Panc1 (cell line): ENCODE results near the gene DENND1B. TPM values are rescaled to one million over a fixed set of nuclear protein-coding genes. Genes with fewer than 3 reads are reported as not detected.

Source experiments
- ATAC-seq: fragments of 200-7000 bp; cut with Tn5 transposase; 2 replicates; pipeline ENCODE4 v1.9.1; 2020; ENCODE audit warnings: mild to moderate bottlenecking, moderate library complexity
- BruUV-seq: library from RNA; stranded (reverse); fragments of 400-500 nt; replicated peaks from 2 replicates; lab custom pipeline; 2021; lab: Mats Ljungman, UMichigan
- CTCF ChIA-PET: fragments of 300-600 bp; sonication (Branson Sonifier 250); formaldehyde crosslinking; loops from one replicate; lab custom pipeline; 2022; ENCODE audit warnings: antibody characterized with exemption; lab: Charles Lee
- POLR2A ChIA-PET: fragments of 300-600 bp; sonication (Branson Sonifier 250); formaldehyde crosslinking; loops from one replicate; lab custom pipeline; 2022; ENCODE audit warnings: antibody characterized with exemption; lab: Charles Lee
- DNase-seq: peaks from one replicate; pipeline ENCODE4 v3.0.0-alpha.2; 2010; ENCODE audit warnings: low read depth, low spot score
- H3K27ac ChIP-seq: 2 replicates; pipeline ENCODE4 v1.5.1; 2011; ENCODE audit warnings: mild to moderate bottlenecking, low read length, inconsistent platforms
- H3K27me3 ChIP-seq: fragments of 200-500 bp; sonication (Bioruptor generic); 2 replicates; pipeline ENCODE4 v1.6.0; 2014; ENCODE audit warnings: low read length, inconsistent platforms; ENCODE audit not compliant: control insufficient read depth, insufficient read depth
- H3K36me3 ChIP-seq: fragments of 200-500 bp; sonication (Bioruptor generic); 2 replicates; pipeline ENCODE4 v1.5.1; 2014; ENCODE audit warnings: inconsistent platforms, mild to moderate bottlenecking, low read length, moderate library complexity; ENCODE audit not compliant: control insufficient read depth, insufficient read depth
- H3K4me1 ChIP-seq: 2 replicates; pipeline ENCODE4 v1.5.1; 2011; ENCODE audit warnings: inconsistent platforms, mild to moderate bottlenecking, low read length, moderate library complexity; ENCODE audit not compliant: control insufficient read depth, insufficient read depth
- H3K4me3 ChIP-seq, 2 experiments: 2 replicates each; pipeline ENCODE4 v1.5.1; 2011 to 2012; ENCODE audit warnings: low read depth in 2 of 2, low read length in 2 of 2, mild to moderate bottlenecking in 2 of 2, inconsistent platforms in 1 of 2, moderate library complexity in 1 of 2
- H3K9me3 ChIP-seq: fragments of 200-500 bp; sonication (Bioruptor generic); 2 replicates; pipeline ENCODE4 v1.5.1; 2014; ENCODE audit warnings: low read depth, mild to moderate bottlenecking, inconsistent platforms, low read length, moderate library complexity; ENCODE audit not compliant: control insufficient read depth, insufficient read depth
- POLR2AphosphoS5 ChIP-seq: IDR thresholded peaks from 2 replicates; pipeline ENCODE4 v1.6.1; 2012; ENCODE audit warnings: mild to moderate bottlenecking, low read depth, low read length, moderate library complexity
- SIN3A ChIP-seq: IDR thresholded peaks from 2 replicates; pipeline ENCODE4 v1.6.1; 2012; ENCODE audit warnings: low read depth, mild to moderate bottlenecking, low read length, moderate library complexity, borderline replicate concordance; ENCODE audit not compliant: insufficient read depth
- TCF7L2 ChIP-seq: IDR thresholded peaks from 2 replicates; pipeline ENCODE4 v1.6.1; 2011; ENCODE audit warnings: mild to moderate bottlenecking, low read depth, low read length, inconsistent platforms
- in situ Hi-C: cut with HindIII; loops from 2 replicates; pipeline ENCODE4 v1.10.0; 2016; ENCODE audit warnings: low sequenced_read_pairs, low pct_unique_long_range_greater_than_20kb
- intact Hi-C: fragments of 100-400 bp; cut with micrococcal nuclease; formaldehyde crosslinking; loops from one replicate; pipeline ENCODE4 v1.10.0; 2022; ENCODE audit not compliant: unreplicated experiment
- total RNA-seq: library from RNA; stranded (reverse); gene quantifications from one replicate; pipeline ENCODE4 v1.2.1, GENCODE V29; 2021; ENCODE audit not compliant: unreplicated experiment
- TF ChIP-seq, protein P1 (sequence below), 2 experiments: IDR thresholded peaks; 2 replicates each; pipeline ENCODE4 v1.6.1; 2011 to 2012; ENCODE audit warnings: low read depth in 2 of 2, control low read depth in 1 of 2, low read length in 1 of 2, mild to moderate bottlenecking in 1 of 2, moderate library complexity in 1 of 2; ENCODE audit not compliant: insufficient read depth in 1 of 2
- TF ChIP-seq, protein P2 (sequence below): fragments of 450-650 bp; IDR thresholded peaks from 2 replicates; pipeline ENCODE4 v1.5.1; 2017; ENCODE audit warnings: mild to moderate bottlenecking

DENND1B gene
- total RNA-seq, 1 experiment from 2014 or later = 7.7 TPM

DNA sequence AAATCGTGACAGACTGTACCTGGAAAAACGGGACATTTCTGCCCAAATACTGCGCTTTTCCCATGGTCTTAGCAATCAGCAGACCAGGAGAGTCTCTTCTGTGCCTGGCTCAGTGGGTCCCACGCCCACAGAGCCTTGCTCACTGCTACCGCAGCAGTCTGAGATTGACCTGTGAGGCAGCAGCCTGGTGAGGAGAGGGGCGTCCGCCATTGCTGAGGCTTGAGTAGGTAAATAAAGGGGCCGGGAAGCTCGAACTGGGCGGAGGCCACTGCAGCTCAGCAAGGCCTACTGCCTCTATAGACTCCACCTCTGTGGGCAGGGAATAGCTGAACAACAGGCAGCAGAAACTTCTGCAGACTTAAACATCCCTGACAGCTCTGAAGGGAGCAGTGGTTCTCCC lies 203.1 kb downstream of the DENND1B start:
- ChIA-PET CTCF (no interaction called here), POLR2A (no interaction called here)
- Histone ChIP-seq H3K4me3 (no peak overlapping the region), H3K27me3 (no peaks in the 10 kb centered on the region), H3K36me3 (no peaks in the 10 kb centered on the region), H3K27ac (no peak overlapping the region), H3K4me1 (no peaks in the 10 kb centered on the region), H3K9me3 (no peaks in the 10 kb centered on the region)
- DNase-seq = no peak
- no TSS peak for BruUV-seq
- no peak for ATAC-seq
- in situ Hi-C loops (no loop called here), intact Hi-C loops (no loop called here)
- TF ChIP-seq, protein P1, sequence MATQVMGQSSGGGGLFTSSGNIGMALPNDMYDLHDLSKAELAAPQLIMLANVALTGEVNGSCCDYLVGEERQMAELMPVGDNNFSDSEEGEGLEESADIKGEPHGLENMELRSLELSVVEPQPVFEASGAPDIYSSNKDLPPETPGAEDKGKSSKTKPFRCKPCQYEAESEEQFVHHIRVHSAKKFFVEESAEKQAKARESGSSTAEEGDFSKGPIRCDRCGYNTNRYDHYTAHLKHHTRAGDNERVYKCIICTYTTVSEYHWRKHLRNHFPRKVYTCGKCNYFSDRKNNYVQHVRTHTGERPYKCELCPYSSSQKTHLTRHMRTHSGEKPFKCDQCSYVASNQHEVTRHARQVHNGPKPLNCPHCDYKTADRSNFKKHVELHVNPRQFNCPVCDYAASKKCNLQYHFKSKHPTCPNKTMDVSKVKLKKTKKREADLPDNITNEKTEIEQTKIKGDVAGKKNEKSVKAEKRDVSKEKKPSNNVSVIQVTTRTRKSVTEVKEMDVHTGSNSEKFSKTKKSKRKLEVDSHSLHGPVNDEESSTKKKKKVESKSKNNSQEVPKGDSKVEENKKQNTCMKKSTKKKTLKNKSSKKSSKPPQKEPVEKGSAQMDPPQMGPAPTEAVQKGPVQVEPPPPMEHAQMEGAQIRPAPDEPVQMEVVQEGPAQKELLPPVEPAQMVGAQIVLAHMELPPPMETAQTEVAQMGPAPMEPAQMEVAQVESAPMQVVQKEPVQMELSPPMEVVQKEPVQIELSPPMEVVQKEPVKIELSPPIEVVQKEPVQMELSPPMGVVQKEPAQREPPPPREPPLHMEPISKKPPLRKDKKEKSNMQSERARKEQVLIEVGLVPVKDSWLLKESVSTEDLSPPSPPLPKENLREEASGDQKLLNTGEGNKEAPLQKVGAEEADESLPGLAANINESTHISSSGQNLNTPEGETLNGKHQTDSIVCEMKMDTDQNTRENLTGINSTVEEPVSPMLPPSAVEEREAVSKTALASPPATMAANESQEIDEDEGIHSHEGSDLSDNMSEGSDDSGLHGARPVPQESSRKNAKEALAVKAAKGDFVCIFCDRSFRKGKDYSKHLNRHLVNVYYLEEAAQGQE (IDR thresholded peaks at IDR 0.05; ENCODE audit: insufficient read depth in 1 of 2, low read depth in 2 of 2, low read length in 1 of 2) = no peak
- TF ChIP-seq, protein P2, sequence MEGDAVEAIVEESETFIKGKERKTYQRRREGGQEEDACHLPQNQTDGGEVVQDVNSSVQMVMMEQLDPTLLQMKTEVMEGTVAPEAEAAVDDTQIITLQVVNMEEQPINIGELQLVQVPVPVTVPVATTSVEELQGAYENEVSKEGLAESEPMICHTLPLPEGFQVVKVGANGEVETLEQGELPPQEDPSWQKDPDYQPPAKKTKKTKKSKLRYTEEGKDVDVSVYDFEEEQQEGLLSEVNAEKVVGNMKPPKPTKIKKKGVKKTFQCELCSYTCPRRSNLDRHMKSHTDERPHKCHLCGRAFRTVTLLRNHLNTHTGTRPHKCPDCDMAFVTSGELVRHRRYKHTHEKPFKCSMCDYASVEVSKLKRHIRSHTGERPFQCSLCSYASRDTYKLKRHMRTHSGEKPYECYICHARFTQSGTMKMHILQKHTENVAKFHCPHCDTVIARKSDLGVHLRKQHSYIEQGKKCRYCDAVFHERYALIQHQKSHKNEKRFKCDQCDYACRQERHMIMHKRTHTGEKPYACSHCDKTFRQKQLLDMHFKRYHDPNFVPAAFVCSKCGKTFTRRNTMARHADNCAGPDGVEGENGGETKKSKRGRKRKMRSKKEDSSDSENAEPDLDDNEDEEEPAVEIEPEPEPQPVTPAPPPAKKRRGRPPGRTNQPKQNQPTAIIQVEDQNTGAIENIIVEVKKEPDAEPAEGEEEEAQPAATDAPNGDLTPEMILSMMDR = no peak
- TF ChIP-seq POLR2AphosphoS5 = no peak

DNA sequence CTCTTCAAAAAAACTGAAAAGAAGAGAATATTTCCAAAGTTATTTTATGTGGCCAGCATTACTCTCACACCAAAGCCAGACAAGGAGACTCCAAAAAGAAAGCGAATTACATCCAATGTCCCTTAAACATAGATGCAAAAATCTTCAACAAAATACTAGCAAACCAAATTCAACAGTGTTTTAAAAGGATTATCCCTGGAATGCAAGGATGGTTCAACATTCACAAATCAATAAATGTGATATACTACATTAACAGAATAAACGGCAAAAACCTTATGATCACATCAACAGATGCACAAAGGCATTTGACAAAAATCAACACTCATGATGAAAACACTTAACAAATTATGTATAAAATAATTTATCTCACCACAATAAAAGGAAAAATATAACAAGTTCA lies 207.8 kb downstream of the DENND1B start:
- Histone ChIP-seq H3K4me3 (no peak overlapping the region), H3K4me1 (no peaks in the 10 kb centered on the region), H3K27me3 (no peaks in the 10 kb centered on the region), H3K36me3 (no peaks in the 10 kb centered on the region), H3K9me3 (no peaks in the 10 kb centered on the region), H3K27ac (no peak overlapping the region)
- in situ Hi-C loops = no loop called here
- ATAC-seq (no peak), DNase-seq (no peak)
- CTCF ChIA-PET = no interaction called here
- intact Hi-C loops = no loop called here
- no TSS peak for BruUV-seq
- POLR2A ChIA-PET = no interaction called here
- TF ChIP-seq, protein P2 = no peak
- no peak for TF ChIP-seq SIN3A
- TF ChIP-seq TCF7L2 = no peak
- no peak for TF ChIP-seq POLR2AphosphoS5
- TF ChIP-seq, protein P1 (IDR thresholded peaks at IDR 0.05; ENCODE audit: insufficient read depth in 1 of 2, low read depth in 2 of 2, low read length in 1 of 2) = no peak
